GM19328 (cell line): ENCODE results near the gene MDFI.

ENCODE experiments used
- ATAC-seq: cut with Tn5 transposase; IDR thresholded peaks from one replicate; pipeline ENCODE4 v1.9.1; 2021; ENCODE audit warnings: mild to moderate bottlenecking, moderate library complexity; ENCODE audit not compliant: unreplicated experiment

Gene MDFI

DNA sequence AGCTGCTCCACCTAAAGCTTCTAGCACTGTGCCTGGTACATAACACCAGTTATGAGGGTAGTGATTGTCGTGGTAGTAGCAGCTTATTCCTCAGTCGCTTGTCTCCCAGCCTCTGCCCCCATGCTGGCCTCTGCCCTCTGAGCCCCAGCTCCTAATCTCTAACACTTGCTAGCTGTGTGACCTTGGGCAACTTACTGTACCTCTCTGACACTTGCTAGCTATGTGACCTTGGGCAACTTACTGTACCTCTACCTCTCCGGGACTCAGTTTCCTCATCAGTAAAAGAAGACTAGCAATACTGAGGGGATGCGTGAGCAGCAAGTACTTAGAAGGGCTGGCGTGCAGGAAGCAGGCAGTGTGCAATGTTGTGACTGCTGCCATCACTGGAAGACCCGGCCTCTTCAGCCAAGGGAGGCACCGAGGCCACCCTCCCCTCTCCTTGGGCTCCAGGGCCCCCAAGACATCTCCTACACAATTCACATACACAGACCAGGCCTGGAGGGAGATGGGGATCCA lies 9.9 kb downstream of the MDFI start:
- ATAC-seq = no peak

DNA sequence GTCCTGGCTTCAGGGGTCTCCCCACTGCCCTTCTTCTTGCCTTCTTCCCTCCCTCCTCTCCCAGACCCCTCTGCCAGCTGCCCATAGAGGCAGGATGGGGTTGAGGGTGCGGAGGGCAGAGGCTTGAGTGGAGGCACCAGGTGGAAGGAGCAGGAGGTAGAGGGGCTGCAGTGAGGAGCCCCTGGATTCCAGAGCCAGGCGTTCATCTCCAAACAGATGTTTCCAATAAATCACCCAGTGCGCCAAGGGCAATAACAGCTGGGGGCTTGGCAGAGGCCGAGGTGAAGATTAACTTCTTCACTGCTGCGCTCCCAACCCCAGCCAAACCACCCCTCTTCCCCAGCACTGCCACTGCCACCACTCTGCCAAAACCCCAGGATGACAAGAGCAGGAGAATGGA lies 10.7 kb downstream of the MDFI start:
- ATAC-seq = no peak

DNA sequence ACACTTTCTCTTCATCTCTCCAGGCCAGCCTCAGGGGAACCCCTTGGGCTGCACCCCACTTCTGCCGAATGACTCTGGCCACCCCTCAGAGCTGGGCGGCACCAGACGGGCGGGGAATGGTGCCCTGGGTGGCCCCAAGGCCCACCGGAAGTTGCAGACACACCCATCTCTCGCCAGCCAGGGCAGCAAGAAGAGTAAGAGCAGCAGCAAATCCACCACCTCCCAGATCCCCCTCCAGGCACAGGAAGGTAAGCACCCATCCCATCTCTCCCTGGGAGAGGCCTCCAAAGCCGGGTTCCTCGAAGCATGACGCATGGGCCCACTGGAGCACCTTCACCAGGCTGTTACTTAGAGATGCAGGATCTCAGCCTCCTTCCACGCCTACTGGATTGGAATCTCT lies 11.3 kb downstream of the MDFI start:
- no peak for ATAC-seq

DNA sequence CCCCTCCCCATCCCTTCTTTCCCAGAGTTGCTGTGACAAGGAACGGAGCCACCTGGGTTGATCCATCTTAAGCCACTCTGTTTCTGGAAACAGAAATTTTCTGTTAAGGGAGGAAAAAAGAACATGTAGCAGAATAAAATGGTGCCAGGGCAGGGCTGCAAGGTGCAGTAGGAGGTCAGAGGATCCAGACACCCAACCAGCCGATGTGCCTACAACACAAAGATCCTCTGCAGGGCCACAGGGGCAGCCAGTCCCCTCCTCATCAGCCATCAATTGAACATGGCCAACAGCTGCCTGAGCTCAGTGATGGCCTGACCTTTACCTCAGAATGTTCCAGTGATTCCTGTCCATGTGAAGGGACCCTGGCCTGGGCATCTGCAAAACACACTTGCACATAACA lies 11.9 kb downstream of the MDFI start:
- ATAC-seq = no peak

DNA sequence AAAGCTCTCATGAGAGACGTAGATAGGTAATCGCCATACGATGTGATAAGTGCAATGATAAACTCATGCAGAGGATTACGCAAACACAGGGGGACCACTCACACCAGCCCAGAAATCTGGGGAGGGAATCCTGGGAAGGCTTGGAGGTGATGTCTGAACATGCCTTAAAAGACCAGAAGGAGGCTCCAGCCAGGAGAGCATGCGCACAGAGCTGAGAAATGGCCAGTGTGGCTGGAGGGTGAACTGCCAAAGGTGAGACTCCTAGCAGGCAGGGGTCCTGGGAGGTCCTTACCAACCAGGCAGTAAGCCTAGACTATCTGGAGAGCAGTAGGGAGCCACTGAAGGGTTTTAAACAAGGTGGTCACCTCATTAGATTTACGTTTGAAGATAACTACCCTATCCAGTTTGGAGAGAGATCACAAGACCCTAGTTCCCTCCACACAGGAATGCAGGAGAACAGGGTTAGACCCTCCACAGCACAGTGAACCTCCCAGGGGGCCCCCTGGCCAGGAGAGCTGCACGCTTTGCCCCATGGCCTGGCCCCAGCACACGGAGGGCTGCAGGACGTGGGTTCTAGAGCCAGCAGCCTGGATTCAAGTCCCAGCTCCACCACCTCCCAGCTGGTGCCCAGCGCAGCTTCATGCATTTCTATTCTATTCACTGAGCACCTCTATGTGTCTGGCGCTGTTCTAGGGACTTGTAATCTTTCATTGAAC lies 13.1 kb downstream of the MDFI start:
- no peak for ATAC-seq

DNA sequence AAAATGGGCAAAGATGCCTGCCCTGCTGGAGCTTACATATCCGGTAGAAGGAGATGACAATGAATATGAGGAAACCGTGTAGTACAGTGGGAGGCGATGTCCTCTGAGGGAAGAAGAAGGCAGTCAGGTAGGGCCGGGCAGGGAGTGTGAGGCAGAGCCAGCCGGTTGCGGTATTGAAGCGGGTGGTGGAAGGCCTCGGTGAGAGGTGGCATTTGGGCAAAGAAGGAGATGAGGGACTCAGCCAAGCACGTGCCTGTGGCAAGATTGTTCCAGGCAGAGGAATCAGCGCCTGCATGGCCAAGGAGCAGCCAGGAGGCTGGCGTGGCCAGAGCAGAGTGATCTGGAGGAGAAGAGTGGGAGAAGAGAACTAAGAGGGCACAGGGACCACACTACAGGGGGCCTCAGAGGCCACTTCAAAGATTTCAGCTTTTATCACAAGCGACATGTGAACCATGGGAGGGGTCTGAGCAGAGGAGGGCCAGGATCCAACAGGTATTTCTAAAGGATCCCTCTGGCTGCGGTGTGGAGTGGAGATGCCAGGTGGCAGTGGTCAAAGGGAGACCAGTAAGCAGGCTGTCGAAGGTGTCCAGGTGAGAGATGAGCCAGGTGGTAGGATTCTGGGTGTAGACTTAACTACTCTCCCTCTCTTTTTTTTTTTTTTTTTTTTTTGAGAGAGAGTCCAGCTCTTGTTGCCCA lies 13.8 kb downstream of the MDFI start:
- no peak for ATAC-seq

DNA sequence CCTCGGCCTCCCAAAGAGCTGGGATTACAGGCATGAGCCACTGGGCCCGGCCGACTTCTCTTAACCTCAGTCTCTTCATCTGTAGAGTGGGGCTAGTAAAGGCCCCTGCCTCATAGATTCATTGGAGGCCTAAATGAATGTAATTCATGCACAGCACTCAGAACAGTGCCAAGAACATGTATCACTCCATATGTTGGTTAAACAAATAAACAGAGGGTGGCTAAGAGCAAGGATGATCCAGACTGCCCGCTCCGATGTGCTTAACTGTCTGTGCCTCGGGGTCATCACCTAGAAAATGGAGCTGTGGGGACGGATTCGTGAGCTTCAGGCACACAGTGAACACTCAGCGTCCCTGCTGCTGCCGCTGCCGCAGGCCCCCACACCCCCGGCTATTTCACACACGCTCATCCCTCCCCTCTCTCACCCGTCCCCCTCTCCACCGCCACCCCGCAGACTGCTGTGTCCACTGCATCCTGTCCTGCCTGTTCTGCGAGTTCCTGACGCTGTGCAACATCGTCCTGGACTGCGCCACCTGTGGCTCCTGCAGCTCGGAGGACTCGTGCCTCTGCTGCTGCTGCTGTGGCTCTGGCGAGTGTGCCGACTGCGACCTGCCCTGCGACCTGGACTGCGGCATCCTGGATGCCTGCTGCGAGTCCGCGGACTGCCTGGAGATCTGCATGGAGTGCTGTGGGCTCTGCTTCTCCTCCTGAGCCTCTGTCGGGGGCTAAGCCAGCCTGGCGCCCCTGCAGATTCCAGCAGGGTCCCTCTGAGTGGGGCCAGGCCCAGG lies 14.8 kb downstream of the MDFI start:
- ATAC-seq = no peak

DNA sequence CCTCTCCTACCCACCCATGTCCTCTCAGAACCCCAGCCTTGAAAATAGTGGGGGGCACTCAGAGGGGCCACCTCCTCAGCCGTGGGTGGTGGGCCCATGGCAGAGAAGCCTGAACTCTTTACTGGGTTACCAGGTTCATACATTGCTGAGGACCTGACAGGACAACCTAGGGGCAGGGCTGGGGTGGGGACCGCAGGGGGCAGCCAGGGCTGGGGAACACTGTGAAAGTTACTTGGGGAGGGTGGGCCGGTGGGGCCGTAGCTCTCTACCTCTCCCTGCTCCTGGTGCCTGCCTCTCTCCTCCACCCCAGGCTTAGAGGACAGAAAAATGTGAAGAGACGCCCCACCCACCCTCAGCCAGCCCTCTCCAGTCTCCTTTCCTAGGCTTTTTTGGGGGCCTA lies 15.4 kb downstream of the MDFI start:
- no peak for ATAC-seq

DNA sequence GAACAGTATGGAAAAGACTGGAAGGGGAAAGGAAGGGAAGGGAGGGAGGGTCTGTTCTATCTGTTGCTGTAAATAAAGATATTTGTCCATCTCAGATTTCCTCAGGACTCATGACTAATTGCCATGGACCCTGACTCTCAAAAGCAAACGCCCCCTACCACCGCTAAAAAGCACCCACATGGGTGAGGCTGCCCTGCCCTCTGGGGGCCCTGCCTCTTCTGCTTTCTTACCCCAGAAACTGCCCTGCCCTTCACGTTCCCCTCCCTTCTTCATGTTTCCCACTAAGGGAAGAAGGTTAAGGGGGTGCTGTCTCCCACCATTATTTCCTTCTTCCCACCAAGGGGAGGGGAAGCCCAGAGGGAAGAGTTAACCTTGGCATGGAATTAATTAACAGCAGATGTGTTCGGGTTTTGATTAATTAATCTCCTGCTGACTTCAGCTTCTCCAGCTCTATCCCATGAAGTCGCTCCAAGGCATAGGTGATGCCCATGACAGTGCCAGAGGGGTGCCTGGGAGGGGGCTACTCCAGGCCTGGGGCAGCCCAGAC lies 16.0 kb downstream of the MDFI start:
- no peak for ATAC-seq

DNA sequence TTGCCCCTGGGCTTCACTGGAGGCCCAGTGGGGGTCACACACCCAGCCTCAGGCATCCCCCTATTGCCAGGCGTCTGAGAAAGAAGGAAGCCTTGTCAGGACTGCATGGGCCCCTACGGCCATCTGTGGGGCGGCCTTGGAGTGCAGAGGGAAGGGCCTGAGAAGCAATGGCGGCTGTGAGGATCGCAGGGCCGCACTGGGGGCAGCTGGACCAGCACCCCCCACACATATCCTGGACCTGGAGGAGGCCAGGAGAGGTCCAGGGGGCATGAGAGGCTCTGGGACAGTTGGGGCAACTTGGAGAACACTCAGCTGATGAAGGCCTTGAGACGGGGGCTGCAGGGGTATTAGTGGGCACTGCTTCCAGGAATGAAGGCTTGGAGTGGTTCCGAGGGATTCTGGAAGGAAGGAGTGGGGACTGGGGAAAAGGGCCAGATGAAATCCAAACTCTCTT lies 16.5 kb downstream of the MDFI start:
- ATAC-seq = no peak

DNA sequence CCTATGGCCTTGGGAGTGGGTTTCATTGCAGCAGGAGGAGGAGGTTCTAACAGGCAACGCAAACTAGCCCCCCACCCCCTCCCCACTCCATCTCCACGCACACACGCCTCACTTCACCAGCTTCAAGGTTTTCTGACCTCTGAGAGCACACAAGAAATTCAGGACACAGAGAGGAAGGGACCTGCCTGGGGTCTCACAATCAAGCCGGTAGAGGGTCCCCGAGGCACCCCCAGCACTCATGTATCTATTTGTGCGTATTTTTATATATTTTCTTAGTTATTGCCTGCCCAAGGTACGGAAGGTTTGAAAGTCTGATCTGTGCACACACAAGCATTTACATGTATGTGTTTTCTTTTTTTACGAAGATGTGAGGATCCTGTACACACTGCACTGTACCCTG lies 16.9 kb downstream of the MDFI start:
- no peak for ATAC-seq

DNA sequence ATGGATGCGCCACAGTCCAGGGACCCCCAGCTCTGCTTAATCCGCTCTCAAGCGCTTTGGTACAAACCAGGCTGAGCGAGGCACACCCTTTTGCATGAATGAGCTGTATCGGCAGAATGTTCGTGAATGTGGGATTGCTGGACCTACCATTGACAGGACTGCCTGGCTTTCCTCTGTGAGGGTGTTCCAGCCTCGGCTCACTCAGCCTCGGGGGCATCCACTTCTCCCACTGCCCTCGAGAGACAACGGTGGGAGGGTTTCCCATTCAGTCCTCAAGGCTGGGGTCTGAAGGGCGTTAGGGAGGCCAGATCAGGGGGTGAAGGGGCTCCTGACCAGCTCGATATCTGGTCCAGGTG lies 17.4 kb downstream of the MDFI start:
- no peak for ATAC-seq

DNA sequence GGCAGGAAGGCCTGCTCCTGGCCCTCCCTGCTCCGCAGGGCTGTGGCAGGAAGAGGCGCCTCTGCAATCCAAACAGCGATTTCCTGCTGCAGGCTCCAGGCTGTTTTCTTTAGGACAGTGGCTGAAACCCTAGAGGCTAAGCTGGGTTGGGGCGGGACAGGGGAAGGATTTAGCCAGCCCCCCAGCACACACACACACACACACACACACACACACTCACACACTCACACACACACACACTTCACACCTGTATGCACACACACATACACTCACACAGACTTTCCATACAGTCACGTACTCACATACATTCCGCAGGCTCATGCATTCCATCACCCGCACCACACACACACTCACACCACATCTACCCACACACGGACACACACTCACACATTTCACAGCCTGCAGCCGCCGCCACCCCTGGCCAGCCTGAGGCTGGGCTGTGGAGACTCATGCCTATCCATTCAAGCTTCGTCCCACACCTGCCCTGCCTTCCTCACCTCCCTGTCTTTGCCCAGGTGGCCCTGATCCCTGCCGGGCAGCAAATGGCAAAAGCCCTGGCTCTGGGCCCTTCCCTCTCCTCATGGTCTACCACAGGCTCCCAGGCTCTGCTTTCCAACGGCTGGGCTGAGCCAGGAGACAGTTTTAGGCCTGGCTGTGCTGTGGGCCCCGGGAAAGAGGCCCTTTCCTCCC lies 17.9 kb downstream of the MDFI start:
- ATAC-seq = no peak

DNA sequence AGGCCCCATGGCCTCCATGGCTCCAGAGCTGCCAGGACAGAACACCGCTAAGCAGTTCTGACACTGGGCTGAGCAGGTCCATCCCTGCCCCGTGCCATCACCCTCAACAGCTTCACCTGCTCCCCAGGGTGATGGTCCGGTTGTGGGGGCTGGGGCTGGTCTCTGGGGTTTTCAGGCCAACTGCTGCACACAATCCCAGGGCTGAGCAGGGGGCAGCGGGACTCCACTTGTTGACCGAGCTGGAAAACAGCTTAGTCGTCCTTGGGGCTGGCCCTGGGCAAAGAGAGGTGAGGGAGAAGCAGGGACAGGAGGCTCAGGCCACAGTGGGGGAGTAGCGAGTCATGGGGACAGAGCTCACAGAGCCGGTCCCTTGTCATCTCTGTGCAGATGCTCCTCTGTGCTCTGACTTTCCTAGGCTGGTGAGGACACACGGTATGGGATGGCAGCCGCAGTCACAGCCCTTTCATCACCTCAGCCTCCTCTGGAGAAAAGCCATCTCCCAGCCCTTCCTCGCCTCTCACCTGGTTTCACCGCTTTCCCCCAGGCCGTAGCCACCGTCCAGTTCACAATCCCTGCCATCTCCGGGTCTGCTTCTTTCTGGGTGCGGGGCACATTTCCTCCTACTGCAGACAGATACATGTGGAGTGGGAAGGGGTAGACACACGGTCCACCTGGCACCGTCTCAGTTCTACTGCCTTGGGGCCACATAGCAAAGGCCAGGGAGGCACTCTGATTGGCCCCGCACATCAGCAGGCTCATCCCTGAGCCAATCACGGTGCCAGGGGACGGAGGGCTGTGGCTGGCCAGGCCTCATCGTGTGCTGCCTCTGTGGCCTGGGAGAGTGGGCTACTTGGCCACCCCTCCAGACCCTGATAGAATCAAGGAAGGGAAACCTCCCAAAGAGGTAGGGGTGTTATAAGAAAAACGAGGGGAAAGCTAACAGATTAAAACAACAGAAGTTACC lies 19.1 kb downstream of the MDFI start:
- no peak for ATAC-seq

DNA sequence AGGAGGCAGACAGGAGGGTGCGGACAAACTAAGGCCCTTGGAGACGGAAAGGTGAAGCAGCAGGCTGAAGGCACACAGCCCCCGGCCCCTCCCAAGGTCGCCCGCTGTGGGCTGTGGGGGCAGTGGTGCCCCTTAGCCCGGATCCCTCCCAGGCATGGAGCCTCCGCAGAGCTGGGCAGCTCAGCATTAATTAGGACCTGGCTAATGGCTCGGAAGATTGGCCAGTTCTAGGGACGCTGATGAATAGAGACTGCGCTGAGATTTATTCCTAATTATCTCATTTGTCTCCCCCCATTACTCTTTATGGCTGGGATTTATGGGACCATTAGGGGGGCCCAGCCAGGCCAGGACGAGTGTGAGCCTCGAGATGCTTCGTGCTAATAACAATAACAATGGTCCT lies 20.4 kb downstream of the MDFI start:
- ATAC-seq = no peak

DNA sequence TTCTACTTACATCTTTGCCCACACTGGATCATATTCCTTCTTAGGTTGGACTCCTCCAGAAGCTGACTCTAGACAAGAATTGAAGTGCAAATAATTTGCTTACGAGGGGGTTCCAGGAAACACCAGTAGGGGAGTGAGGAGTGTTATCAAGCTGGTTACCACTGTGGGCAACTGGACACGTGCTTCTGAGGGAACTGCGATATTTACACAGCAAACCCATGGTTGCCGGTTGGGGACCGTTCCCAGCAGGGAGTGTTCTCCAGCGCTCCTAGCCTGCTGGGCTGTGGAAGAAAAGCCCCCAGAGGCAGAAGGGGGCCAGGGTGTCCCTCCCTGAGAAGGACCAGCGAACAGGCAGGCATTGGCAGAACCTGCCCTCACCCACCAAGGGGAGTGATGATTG lies 21.7 kb downstream of the MDFI start:
- ATAC-seq = no peak

DNA sequence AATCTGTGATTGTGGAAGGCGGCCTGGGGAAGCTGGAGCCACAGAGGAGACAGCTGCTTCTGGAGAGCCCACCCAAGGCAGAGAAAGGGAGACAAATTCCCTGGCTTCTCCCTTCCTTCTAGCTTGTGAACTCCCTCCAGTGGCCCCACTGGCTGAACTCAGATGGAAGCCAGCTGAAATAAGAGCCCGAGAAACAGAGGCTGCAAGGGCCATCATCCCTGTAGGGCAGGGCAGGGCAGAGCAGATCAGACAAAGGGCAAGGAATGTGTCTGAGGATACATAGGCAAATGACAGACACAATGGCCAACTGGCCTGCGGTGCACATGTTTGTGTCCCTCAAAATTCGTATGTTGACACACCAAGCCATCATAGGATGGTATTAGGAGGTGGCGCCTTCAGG lies 25.3 kb downstream of the MDFI start:
- ATAC-seq = no peak

DNA sequence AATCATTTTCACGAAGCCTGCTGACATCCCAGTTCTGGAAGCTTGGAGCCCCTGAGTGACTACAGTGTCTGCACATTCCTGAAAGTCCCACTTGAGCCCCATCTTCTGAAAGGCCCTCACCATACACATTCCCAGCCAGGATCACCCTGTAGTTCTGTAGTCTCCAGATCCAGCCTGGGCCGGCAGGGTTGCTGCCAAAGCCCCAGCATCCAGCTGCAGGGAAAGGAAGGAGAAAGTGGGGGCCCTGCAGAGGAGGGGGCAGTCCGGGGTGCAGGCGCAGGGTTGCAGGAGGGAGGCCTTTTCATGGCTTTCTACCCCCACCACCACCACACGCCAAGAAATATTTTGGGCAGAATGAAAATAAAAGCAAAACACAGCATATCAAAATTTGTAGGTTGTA lies 26.0 kb downstream of the MDFI start:
- no peak for ATAC-seq

DNA sequence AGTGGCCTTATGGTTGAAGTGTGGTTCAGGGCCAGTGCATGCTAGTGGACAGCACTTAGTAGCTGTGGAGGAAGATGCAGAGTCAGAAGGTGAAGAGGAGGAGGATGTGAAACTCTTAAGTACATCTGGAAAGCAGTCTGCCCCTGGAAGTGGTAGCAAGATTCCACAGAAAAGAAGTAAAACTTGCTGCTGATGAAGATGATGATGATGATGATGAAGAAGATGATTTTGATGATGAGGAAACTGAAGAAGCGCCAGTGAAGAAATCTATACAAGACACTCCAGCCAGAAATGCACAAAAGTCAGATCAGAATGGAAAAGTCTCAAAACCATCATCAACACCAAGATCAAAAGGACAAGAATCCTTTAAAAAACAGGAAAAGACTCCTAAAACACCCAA lies 28.9 kb downstream of the MDFI start:
- no peak for ATAC-seq

DNA sequence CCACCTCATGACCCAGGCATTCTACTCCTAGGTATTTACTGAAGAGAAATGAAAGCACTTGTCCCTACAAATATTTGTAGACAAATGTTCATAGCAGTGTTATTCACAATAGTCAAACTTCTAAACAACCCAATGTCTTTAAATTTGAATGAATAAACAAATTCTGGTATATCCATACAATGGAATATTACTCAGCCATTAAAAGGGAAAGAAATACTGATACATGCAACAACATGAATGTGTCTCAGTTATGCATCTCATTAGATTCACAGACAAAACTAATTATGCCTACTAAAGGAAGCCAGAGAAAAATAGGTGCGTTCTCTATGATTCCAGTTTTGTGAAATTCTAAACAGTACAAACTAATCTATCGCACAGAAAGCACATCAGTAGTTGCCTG lies 30.7 kb downstream of the MDFI start:
- ATAC-seq = no peak
